HepG2 (cell line): ENCODE data around the gene NBL1. TPM values are rescaled to one million over a fixed set of nuclear protein-coding genes. Genes with fewer than 3 reads are reported as not detected.

ENCODE experiments used
- BRF2 ChIP-seq: sonication (generic); formaldehyde crosslinking; IDR thresholded peaks from 2 replicates; pipeline ENCODE4 v1.8.1; 2022; ENCODE audit warnings: mild to moderate bottlenecking, missing genetic modification reagents
- ELF3 ChIP-seq: IDR thresholded peaks from 2 replicates; pipeline ENCODE4 v1.6.1; 2016; ENCODE audit warnings: missing genetic modification reagents, missing compliant biosample characterization
- ESRRA ChIP-seq: sonication (generic); formaldehyde crosslinking; IDR thresholded peaks from 2 replicates; pipeline ENCODE4 v1.5.1; 2020; ENCODE audit warnings: mild to moderate bottlenecking, low read depth, missing genetic modification reagents
- JUNB ChIP-seq: sonication (generic); formaldehyde crosslinking; IDR thresholded peaks from 2 replicates; pipeline ENCODE4 v1.8.0; 2022; ENCODE audit warnings: missing genetic modification reagents, mild to moderate bottlenecking, borderline replicate concordance
- RBM39 ChIP-seq: fragments of 200-400 bp; formaldehyde crosslinking; IDR thresholded peaks from one replicate; pipeline ENCODE4 v1.6.1; 2018; ENCODE audit warnings: antibody characterized with exemption, mild to moderate bottlenecking, low read depth, low read length; ENCODE audit not compliant: poor library complexity, severe bottlenecking
- REST ChIP-seq, 2 experiments: IDR thresholded peaks; 2 replicates each; pipeline ENCODE4 v1.6.1; 2011 to 2012; ENCODE audit warnings: low read length in 2 of 2, borderline replicate concordance in 1 of 2, low read depth in 1 of 2, mild to moderate bottlenecking in 1 of 2, moderate library complexity in 1 of 2
- SNAPC4 ChIP-seq: sonication (generic); formaldehyde crosslinking; IDR thresholded peaks from 2 replicates; pipeline ENCODE4 v1.4.0; 2020; ENCODE audit warnings: mild to moderate bottlenecking, missing genetic modification reagents
- SRSF4 ChIP-seq: fragments of 200-400 bp; formaldehyde crosslinking; IDR thresholded peaks from one replicate; pipeline ENCODE4 v1.6.1; 2018; ENCODE audit warnings: mild to moderate bottlenecking, low read depth, low read length, moderate library complexity; ENCODE audit not compliant: poor library complexity, severe bottlenecking
- TRAFD1 ChIP-seq: sonication (generic); formaldehyde crosslinking; IDR thresholded peaks from 2 replicates; pipeline ENCODE4 v1.5.1; 2020; ENCODE audit warnings: missing genetic modification reagents, mild to moderate bottlenecking, borderline replicate concordance
- XRCC5 ChIP-seq: fragments of 200-400 bp; formaldehyde crosslinking; optimal IDR thresholded peaks from 2 replicates; pipeline ENCODE3; 2017; ENCODE audit warnings: mild to moderate bottlenecking, low read length
- YEATS2 ChIP-seq: sonication (generic); formaldehyde crosslinking; IDR thresholded peaks from 2 replicates; pipeline ENCODE4 v1.4.0; 2020; ENCODE audit warnings: missing genetic modification reagents, borderline replicate concordance
- ZC3H13 ChIP-seq: sonication (generic); formaldehyde crosslinking; IDR thresholded peaks from 2 replicates; pipeline ENCODE4 v1.8.1; 2023; ENCODE audit warnings: mild to moderate bottlenecking, missing genetic modification reagents, moderate library complexity
- ZFY ChIP-seq: sonication (generic); formaldehyde crosslinking; IDR thresholded peaks from 2 replicates; pipeline ENCODE4 v1.4.0; 2020; ENCODE audit warnings: missing genetic modification reagents
- ZNF234 ChIP-seq: sonication (generic); formaldehyde crosslinking; conservative IDR thresholded peaks from 2 replicates; pipeline ENCODE4 v1.5.1; 2020; ENCODE audit warnings: mild to moderate bottlenecking, missing genetic modification reagents
- ZNF766 ChIP-seq: sonication (generic); formaldehyde crosslinking; IDR thresholded peaks from 2 replicates; pipeline ENCODE4 v1.5.0; 2020; ENCODE audit warnings: missing genetic modification reagents, borderline replicate concordance
- ZNF850 ChIP-seq: sonication (generic); formaldehyde crosslinking; conservative IDR thresholded peaks from 2 replicates; pipeline ENCODE4 v1.9.0; 2021; ENCODE audit warnings: mild to moderate bottlenecking, missing genetic modification reagents
- ZSCAN29 ChIP-seq: sonication (generic); formaldehyde crosslinking; conservative IDR thresholded peaks from 2 replicates; pipeline ENCODE4 v1.4.0; 2020; ENCODE audit warnings: mild to moderate bottlenecking, missing genetic modification reagents
- polyA plus RNA-seq, 8 experiments: library from polyadenylated mRNA; depleted of rRNA in 3 of 8; stranded (reverse) in 7 of 8; unstranded in 1 of 8; fragments of >200 nt; fragmentation: Illumina TruSeq in 4 of 8; extraction: Trizol in 4 of 8; gene quantifications; 2 replicates each; pipeline versions ENCODE4 v1.2.1 to v1.2.3, GENCODE V29; 2011 to 2016; ENCODE audit warnings: low read depth in 4 of 8, missing spikeins in 1 of 8, mixed read lengths in 1 of 8; ENCODE audit not compliant: insufficient read depth in 1 of 8
- total RNA-seq, 5 experiments: library from RNA; depleted of rRNA; stranded (reverse); fragments of >200 nt; fragmentation: Illumina TruSeq; extraction: Trizol; gene quantifications; 2 replicates each; pipeline ENCODE4 v1.2.3, GENCODE V29; 2016; ENCODE audit warnings: low read depth in 1 of 5

The NBL1 gene
- total and polyA plus RNA-seq, 2 of the 13 experiments (the other 11 are each of a cell fraction or from before 2014, with no cell fraction given): 2.7 to 13.8 TPM

GRCh38 chr1:19676438-19676922 lies 32.4 kb downstream of the NBL1 start (continued):
- TF ChIP-seq SNAPC4 (CRISPR knock-in tag) (no peak), REST (IDR thresholded peaks at IDR 0.05; ENCODE audit: borderline replicate concordance in 1 of 2, low read depth in 1 of 2, low read length in 2 of 2) (peak; percentile 90 to 98), ZC3H13 (CRISPR knock-in tag) (no peak), RBM39 (no peak), ESRRA (no peak), ZNF766 (no peak), ZNF850 (CRISPR knock-in tag) (no peak), ZNF234 (CRISPR knock-in tag) (no peak), YEATS2 (CRISPR knock-in tag) (0 out of 2 replicates have a peak, but pooled peaks have one; percentile 40), ELF3 (CRISPR knock-in tag) (no peak), XRCC5 (no peak), JUNB (0 out of 2 replicates have a peak, but pooled peaks have one; percentile 55), BRF2 (CRISPR knock-in tag) (no peak), ZFY (CRISPR knock-in tag) (peak; percentile 50), SRSF4 (no peak), TRAFD1 (no peak), ZSCAN29 (no peak)
